Upper lobe of left lung (tissue), 6 donors: ENCODE data around the gene FOLR2. TPM values are rescaled to one million over a fixed set of nuclear protein-coding genes. Genes with fewer than 3 reads are reported as not detected.

Experiments
- ATAC-seq, 2 donors: fragments of 200-7000 bp; cut with Tn5 transposase; one replicate each; pipeline ENCODE4 v1.9.1; 2022; ENCODE audit warnings: mild to moderate bottlenecking in 2 of 2, moderate library complexity in 2 of 2; ENCODE audit not compliant: low FRiP score in 2 of 2
- DNase-seq, 2 donors: peaks; one replicate each; pipeline ENCODE4 v3.0.0-alpha.2; 2019 to 2020
- H3K27ac ChIP-seq, 4 donors: fragments of 200-600 bp; sonication (generic); one replicate each; pipeline ENCODE4 v1.5.1; 2016 to 2019
- H3K27me3 ChIP-seq, 4 donors: fragments of 200-600 bp; sonication (generic); one replicate each; pipeline ENCODE4 v1.5.1; 2017 to 2019
- H3K36me3 ChIP-seq, 4 donors: fragments of 200-600 bp; sonication (generic); one replicate each; pipeline ENCODE4 v1.5.1; 2016 to 2019
- H3K4me1 ChIP-seq, 4 donors: fragments of 200-600 bp; sonication (generic); one replicate each; pipeline ENCODE4 v1.5.1; 2018 to 2019
- H3K4me3 ChIP-seq, 4 donors: fragments of 200-600 bp; sonication (generic); one replicate each; pipeline ENCODE4 v1.5.1; 2017 to 2019; ENCODE audit warnings: mild to moderate bottlenecking in 2 of 4, moderate library complexity in 1 of 4
- H3K9me3 ChIP-seq, 4 donors: fragments of 200-600 bp; sonication (generic); one replicate each; pipeline ENCODE4 v1.5.1; 2018 to 2019
- CTCF ChIP-seq, 6 experiments: fragments of 450-650 bp in 4 of 6; fragments of 200-600 bp in 2 of 6; sonication (generic) in 2 of 6; IDR thresholded peaks; one replicate each; pipeline ENCODE4 v1.5.1; 2016 to 2019; ENCODE audit warnings: antibody characterized with exemption in 6 of 6
- EP300 ChIP-seq, 4 donors: sonication (generic); formaldehyde crosslinking; IDR thresholded peaks; one replicate each; pipeline ENCODE4 v1.5.1; 2017; ENCODE audit warnings: antibody characterized with exemption in 4 of 4, control low read depth in 2 of 4
- POLR2A ChIP-seq, 4 donors: fragments of 450-650 bp; IDR thresholded peaks; one replicate each; pipeline ENCODE4 v1.5.1; 2016 to 2017; ENCODE audit warnings: antibody characterized with exemption in 4 of 4, mild to moderate bottlenecking in 2 of 4
- POLR2AphosphoS5 ChIP-seq, 2 donors: sonication (generic); formaldehyde crosslinking; IDR thresholded peaks; one replicate each; pipeline ENCODE4 v1.5.1; 2017; ENCODE audit warnings: antibody characterized with exemption in 2 of 2
- WGBS, 2 donors: methylation state at CpG; one replicate each; pipeline ENCODE4 v1.1.5; 2017 to 2018; 5-methylcytosine and 5-hydroxymethylcytosine counted together
- total RNA-seq, 6 donors: library from RNA; depleted of rRNA in 4 of 6; stranded (reverse); fragments of >200 nt in 4 of 6; gene quantifications; one replicate each; pipeline versions ENCODE4 v1.1.0 to v1.2.1, GENCODE V29; 2016 to 2021
- donor health status: DM: no; HTN: no; CAD: no; lungs with moderate emphysema.
- donor health status: DM: no; HTN: yes; CAD: no; lungs with severe emphysema.

FOLR2 gene
- total RNA-seq, 6 donors from 2014 or later, result 4.8 to 28.7 (median 12.8) TPM

- H3K36me3 ChIP-seq, result peaks cover 17 to 43% (median 41%) of the 10 kb centered on the region in 4 donors
- no peaks in the 10 kb centered on the region for H3K9me3 ChIP-seq
- DNase-seq (peak in 1 of 2 donors; percentile 20), ATAC-seq (no peak)
- H3K4me3 ChIP-seq, result peak overlapping the region in 2 of 4 donors; percentile 42 to 46
- TF ChIP-seq POLR2AphosphoS5 (IDR thresholded peaks at IDR 0.05) (no peak), CTCF (IDR thresholded peaks at IDR 0.05) (no peak), EP300 (IDR thresholded peaks at IDR 0.05) (no peak), POLR2A (IDR thresholded peaks at IDR 0.05) (no peak)
- H3K4me1 ChIP-seq, result peaks cover 28 to 56% (median 35%) of the 10 kb centered on the region in 4 donors
- peak overlapping the region in 1 of 4 donors; percentile 60 for H3K27ac ChIP-seq
- 72 to 74% methylated on average over 22 to 28 of the region's 28 CpGs for WGBS, 2 donors
- H3K27me3 ChIP-seq, result peaks cover 0 to 34% (median 18%) of the 10 kb centered on the region in 4 donors
These were observed 22.1 kb downstream of the FOLR2 start for GRCh38 chr11:72238492-72239312.

DNA sequence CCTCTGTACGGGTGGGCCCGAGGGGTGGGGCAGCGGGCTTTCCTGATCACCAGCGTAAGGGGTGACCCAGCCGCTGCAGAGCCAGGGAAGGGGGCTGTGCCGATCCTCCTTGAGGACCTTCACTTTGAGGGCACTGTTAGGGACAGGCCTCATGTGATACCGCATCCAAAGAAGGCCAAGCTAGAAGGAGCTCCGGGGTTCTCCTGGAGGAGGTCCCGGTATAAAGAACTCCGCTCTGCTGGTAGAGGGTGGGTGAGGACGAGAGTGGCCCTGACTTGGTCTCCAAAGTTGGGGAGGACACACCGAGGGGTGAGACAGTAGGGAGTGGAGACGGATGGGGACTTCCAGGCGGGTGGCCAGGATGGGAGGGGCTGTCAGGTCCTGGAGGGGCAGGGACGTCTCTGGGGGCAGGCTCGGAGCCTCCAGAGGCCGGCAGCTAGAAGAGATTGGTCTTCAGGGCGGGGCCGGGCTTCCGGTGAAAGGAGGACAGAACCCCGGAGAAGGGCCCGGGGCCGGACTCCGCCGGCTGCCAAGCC, 22.8 kb downstream of the FOLR2 start:
- H3K4me3 ChIP-seq, result peak overlapping the region in 3 of 4 donors; percentile 39 to 46 (median 42)
- peaks cover 17 to 36% (median 34%) of the 10 kb centered on the region in 4 donors for H3K36me3 ChIP-seq
- TF ChIP-seq CTCF (IDR thresholded peaks at IDR 0.05), result no peak
- no peak for TF ChIP-seq EP300 (IDR thresholded peaks at IDR 0.05)
- TF ChIP-seq POLR2A (IDR thresholded peaks at IDR 0.05), result peak in 1 of 4 donors; percentile 40
- TF ChIP-seq POLR2AphosphoS5 (IDR thresholded peaks at IDR 0.05), result no peak
- peaks cover 33 to 62% (median 42%) of the 10 kb centered on the region in 4 donors for H3K4me1 ChIP-seq
- H3K9me3 ChIP-seq, result no peaks in the 10 kb centered on the region
- peak; percentile 48 to 64 for DNase-seq
- WGBS, 2 donors, result 12 to 23% methylated on average over 8 to 24 of the region's 25 CpGs
- H3K27me3 ChIP-seq, result peaks cover 0 to 41% (median 25%) of the 10 kb centered on the region in 4 donors
- ATAC-seq, result no peak
- H3K27ac ChIP-seq, result peak overlapping the region in 2 of 4 donors; percentile 51 to 60

DNA sequence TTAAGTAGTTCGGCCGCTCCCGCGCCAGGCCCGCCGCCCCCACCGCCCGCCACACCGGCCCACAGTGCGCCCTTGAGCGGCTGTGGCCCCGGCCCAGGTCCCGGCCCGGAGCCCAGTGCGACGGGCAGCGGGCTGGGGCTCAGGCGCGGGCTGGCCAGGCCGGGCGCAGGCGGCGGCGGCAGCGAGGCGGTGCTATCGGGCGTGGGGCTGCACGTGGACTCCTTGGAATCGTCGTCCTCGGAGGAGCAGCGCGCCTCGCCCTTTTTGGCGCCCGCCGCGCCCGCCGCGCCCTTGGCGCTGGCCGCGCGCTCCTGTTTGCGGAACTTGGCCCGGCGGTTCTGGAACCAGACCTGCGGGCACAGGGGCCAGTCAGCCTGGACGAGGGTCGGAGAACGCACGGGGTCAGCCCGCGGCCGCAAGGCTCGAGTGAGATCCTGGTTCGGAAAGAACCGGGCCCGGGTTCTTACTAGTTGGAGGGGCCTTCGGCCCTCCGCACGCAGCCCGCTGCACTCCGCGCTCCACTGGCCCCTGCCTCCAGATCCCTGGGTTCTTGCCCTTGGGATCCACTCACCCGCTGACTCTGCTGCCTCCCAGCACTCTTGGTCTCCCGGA, 23.4 kb downstream of the FOLR2 start:
- Histone ChIP-seq H3K36me3 (peaks cover 14 to 30% (median 29%) of the 10 kb centered on the region in 4 donors), H3K9me3 (no peaks in the 10 kb centered on the region), H3K27me3 (peaks cover 0 to 47% (median 28%) of the 10 kb centered on the region in 4 donors), H3K4me1 (peaks cover 36 to 65% (median 42%) of the 10 kb centered on the region in 4 donors), H3K27ac (peak overlapping the region in 1 of 4 donors; percentile 51), H3K4me3 (peak overlapping the region in 3 of 4 donors; percentile 39 to 46 (median 42))
- DNase-seq, result peak; percentile 42 to 94
- TF ChIP-seq POLR2A (IDR thresholded peaks at IDR 0.05) (no peak), CTCF (IDR thresholded peaks at IDR 0.05) (peak in 4 of 6 experiments; percentile 20 to 41 (median 34))
- ATAC-seq, result peak; percentile 15 to 82
- WGBS, 2 donors, result 0 to 3% methylated on average over 1 to 27 of the region's 69 CpGs

DNA sequence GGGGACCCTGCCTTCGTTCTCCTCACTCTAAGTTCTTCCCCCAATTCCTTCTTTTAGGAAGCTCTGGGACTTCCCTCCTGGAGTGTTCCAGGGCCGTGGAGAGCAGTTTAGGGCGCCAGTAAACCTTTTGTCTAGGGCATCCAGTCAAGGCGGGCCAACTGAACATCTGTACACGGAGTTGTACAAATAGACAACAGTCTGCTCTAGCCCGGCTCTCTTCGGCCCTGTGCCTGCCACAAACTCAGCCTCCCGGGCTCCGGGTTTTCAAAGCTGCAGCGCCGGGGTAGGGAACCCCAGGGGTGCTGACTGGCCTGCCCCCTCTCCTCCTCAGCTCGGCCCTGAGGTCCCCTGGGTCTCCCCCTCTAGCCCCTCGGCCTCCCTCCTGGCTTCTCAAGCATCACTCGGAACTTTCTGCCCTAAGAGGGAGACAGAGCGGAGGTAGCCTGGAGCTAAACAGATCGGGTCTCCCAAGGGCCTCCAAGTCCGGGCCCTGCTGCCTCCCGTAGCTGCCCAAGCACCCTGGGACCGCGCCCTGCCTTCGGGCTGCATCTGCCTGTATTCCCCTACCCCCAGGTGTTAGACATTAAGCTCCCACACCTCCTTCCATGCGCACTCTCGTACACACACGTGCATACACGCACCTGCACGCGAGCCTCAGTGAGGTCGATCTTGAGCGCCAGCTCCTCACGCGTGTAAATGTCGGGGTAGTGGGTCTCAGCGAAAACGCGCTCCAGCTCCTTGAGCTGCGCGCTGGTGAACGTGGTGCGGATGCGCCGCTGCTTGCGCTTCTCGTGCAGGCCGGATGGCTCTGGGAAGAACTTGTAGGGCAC, 24.1 kb downstream of the FOLR2 start:
- Histone ChIP-seq H3K36me3 (peaks cover 7 to 23% (median 22%) of the 10 kb centered on the region in 4 donors), H3K27me3 (peaks cover 0 to 48% (median 31%) of the 10 kb centered on the region in 4 donors), H3K4me3 (peak overlapping the region in 3 of 4 donors; percentile 39 to 46 (median 42)), H3K27ac (no peak overlapping the region), H3K9me3 (no peaks in the 10 kb centered on the region), H3K4me1 (peaks cover 36 to 59% (median 42%) of the 10 kb centered on the region in 4 donors)
- TF ChIP-seq CTCF (IDR thresholded peaks at IDR 0.05) (no peak), POLR2AphosphoS5 (IDR thresholded peaks at IDR 0.05) (no peak), POLR2A (IDR thresholded peaks at IDR 0.05) (no peak), EP300 (IDR thresholded peaks at IDR 0.05) (no peak)
- peak in 1 of 2 donors; percentile 9 for ATAC-seq
- 11 to 17% methylated on average over 24 to 35 of the region's 44 CpGs for WGBS, 2 donors
- peak; percentile 22 to 77 for DNase-seq
